KMS-11 (cell line): Measurements from ENCODE around the gene TGFA.

ENCODE experiments used
- H2AFZ ChIP-seq: fragments of 200-600 bp; sonication (generic); 2 replicates; pipeline ENCODE4 v1.6.1; 2016; ENCODE audit warnings: antibody characterized with exemption, mixed run types, low read depth
- H3K27ac ChIP-seq: fragments of 200-600 bp; sonication (generic); 2 replicates; pipeline ENCODE4 v1.6.1; 2016; ENCODE audit warnings: mild to moderate bottlenecking, mixed run types
- H3K27me3 ChIP-seq: fragments of 200-600 bp; sonication (generic); 2 replicates; pipeline ENCODE4 v1.6.1; 2017; ENCODE audit warnings: mild to moderate bottlenecking, low read depth, mixed run types, moderate library complexity; ENCODE audit not compliant: insufficient read depth
- H3K36me3 ChIP-seq: fragments of 200-600 bp; sonication (generic); 2 replicates; pipeline ENCODE4 v1.6.1; 2017; ENCODE audit warnings: mild to moderate bottlenecking, mixed run types; ENCODE audit not compliant: insufficient read depth
- H3K4me1 ChIP-seq: fragments of 200-600 bp; sonication (generic); 2 replicates; pipeline ENCODE4 v1.6.1; 2016; ENCODE audit warnings: mild to moderate bottlenecking, low read depth, mixed run types; ENCODE audit not compliant: poor library complexity, severe bottlenecking
- H3K4me2 ChIP-seq: fragments of 200-600 bp; sonication (generic); 2 replicates; pipeline ENCODE4 v1.7.0; 2016; ENCODE audit warnings: mild to moderate bottlenecking, mixed run types
- H3K4me3 ChIP-seq: fragments of 200-600 bp; sonication (generic); IDR thresholded peaks from 2 replicates; pipeline ENCODE4 v1.6.1; 2017; ENCODE audit warnings: low read depth, low read length, mixed read lengths; ENCODE audit not compliant: insufficient read depth
- H3K79me2 ChIP-seq: fragments of 200-600 bp; sonication (generic); 2 replicates; pipeline ENCODE4 v1.6.1; 2016; ENCODE audit warnings: low read depth, mixed run types; ENCODE audit not compliant: insufficient read depth
- H3K9ac ChIP-seq: fragments of 200-600 bp; sonication (generic); 2 replicates; pipeline ENCODE4 v1.6.1; 2016; ENCODE audit warnings: mild to moderate bottlenecking, mixed run types
- H4K20me1 ChIP-seq: fragments of 200-600 bp; sonication (generic); 2 replicates; pipeline ENCODE4 v1.6.1; 2016; ENCODE audit warnings: mild to moderate bottlenecking, mixed run types; ENCODE audit not compliant: insufficient read depth
- CTCF ChIP-seq: fragments of 200-600 bp; sonication (generic); conservative IDR thresholded peaks from 2 replicates; pipeline ENCODE4 v1.6.1; 2017; ENCODE audit warnings: low read depth, mild to moderate bottlenecking, antibody characterized with exemption, low read length, moderate library complexity, mixed read lengths

Gene TGFA

GRCh38 chr2:70501215-70501614, 52.4 kb downstream of the TGFA start:
- H3K27ac ChIP-seq, result no peak overlapping the region
- no peak overlapping the region for H3K9ac ChIP-seq
- no peaks in the 10 kb centered on the region for H4K20me1 ChIP-seq
- H3K4me1 ChIP-seq, result peaks cover 10% of the 10 kb centered on the region
- H3K4me2 ChIP-seq, result no peak overlapping the region
- H2AFZ ChIP-seq, result no peak overlapping the region
- H3K27me3 ChIP-seq, result no peaks in the 10 kb centered on the region
- no peak for TF ChIP-seq CTCF
- H3K79me2 ChIP-seq, result no peaks in the 10 kb centered on the region
- no peak overlapping the region for H3K4me3 ChIP-seq
- no peaks in the 10 kb centered on the region for H3K36me3 ChIP-seq

- Histone ChIP-seq H3K36me3 (no peaks in the 10 kb centered on the region), H2AFZ (no peak overlapping the region), H3K9ac (no peak overlapping the region), H3K4me2 (no peak overlapping the region), H3K4me1 (no peaks in the 10 kb centered on the region), H3K79me2 (no peaks in the 10 kb centered on the region), H3K4me3 (no peak overlapping the region), H4K20me1 (no peaks in the 10 kb centered on the region), H3K27ac (no peak overlapping the region), H3K27me3 (no peaks in the 10 kb centered on the region)
- TF ChIP-seq CTCF, result no peak
Measured at GRCh38 chr2:70499253-70499652, 54.4 kb downstream of the TGFA start.

- Histone ChIP-seq H3K36me3 (no peaks in the 10 kb centered on the region), H4K20me1 (no peaks in the 10 kb centered on the region), H2AFZ (no peak overlapping the region), H3K79me2 (no peaks in the 10 kb centered on the region), H3K27ac (no peak overlapping the region), H3K4me2 (no peak overlapping the region), H3K27me3 (no peaks in the 10 kb centered on the region), H3K4me3 (no peak overlapping the region), H3K4me1 (no peaks in the 10 kb centered on the region), H3K9ac (no peak overlapping the region)
- TF ChIP-seq CTCF, result no peak
Measured at GRCh38 chr2:70498528-70498927, 55.1 kb downstream of the TGFA start.

GRCh38 chr2:70498054-70498453, 55.6 kb downstream of the TGFA start:
- Histone ChIP-seq H3K36me3 (no peaks in the 10 kb centered on the region), H2AFZ (no peak overlapping the region), H3K4me3 (no peak overlapping the region), H3K27ac (no peak overlapping the region), H3K79me2 (no peaks in the 10 kb centered on the region), H4K20me1 (no peaks in the 10 kb centered on the region), H3K27me3 (no peaks in the 10 kb centered on the region), H3K4me2 (no peak overlapping the region), H3K4me1 (no peaks in the 10 kb centered on the region), H3K9ac (no peak overlapping the region)
- peak; percentile 61 for TF ChIP-seq CTCF

- Histone ChIP-seq H3K4me1 (no peaks in the 10 kb centered on the region), H3K4me2 (no peak overlapping the region), H3K79me2 (no peaks in the 10 kb centered on the region), H4K20me1 (no peaks in the 10 kb centered on the region), H2AFZ (no peak overlapping the region), H3K27ac (no peak overlapping the region), H3K4me3 (no peak overlapping the region), H3K9ac (no peak overlapping the region), H3K36me3 (no peaks in the 10 kb centered on the region), H3K27me3 (no peaks in the 10 kb centered on the region)
- no peak for TF ChIP-seq CTCF
Measured at GRCh38 chr2:70496819-70497218, 56.8 kb downstream of the TGFA start.
